Right renal pelvis (tissue), 4 donors: ENCODE results near the gene HIGD2B. TPM values are rescaled to one million over a fixed set of nuclear protein-coding genes. Genes with fewer than 3 reads are reported as not detected.
"Not testable (repeated sequence)": the region's sequence is repeated elsewhere in the genome, so short reads cannot be mapped to it uniquely, and the experiment has no call there.

ENCODE experiments used
- DNase-seq, 4 donors: peaks; one replicate each; pipeline ENCODE4 v3.0.0-alpha.2; 2013; ENCODE audit warnings: low read depth in 4 of 4, low spot score in 3 of 4, missing footprints in 1 of 4
- polyA plus RNA-seq, 4 donors: library from polyadenylated mRNA; unstranded; fragments of 120-200 nt; gene quantifications; one replicate each; pipeline ENCODE4 v1.2.1, GENCODE V29; 2013; ENCODE audit not compliant: insufficient read length in 4 of 4

HIGD2B gene
- polyA plus RNA-seq, 4 donors = not detected

- DNase-seq = no peak
Measured at GRCh38 chr15:72680931-72681330, 5.1 kb downstream of the HIGD2B start.

- no peak for DNase-seq
Measured at GRCh38 chr15:72676838-72677237, 9.1 kb downstream of the HIGD2B start.

GRCh38 chr15:72671525-72671924, 14.5 kb downstream of the HIGD2B start:
- no peak for DNase-seq

- DNase-seq = peak in 3 of 4 donors; percentile 41 to 60 (median 53)
Measured at GRCh38 chr15:72670656-72671352, 15.2 kb downstream of the HIGD2B start.

DNA sequence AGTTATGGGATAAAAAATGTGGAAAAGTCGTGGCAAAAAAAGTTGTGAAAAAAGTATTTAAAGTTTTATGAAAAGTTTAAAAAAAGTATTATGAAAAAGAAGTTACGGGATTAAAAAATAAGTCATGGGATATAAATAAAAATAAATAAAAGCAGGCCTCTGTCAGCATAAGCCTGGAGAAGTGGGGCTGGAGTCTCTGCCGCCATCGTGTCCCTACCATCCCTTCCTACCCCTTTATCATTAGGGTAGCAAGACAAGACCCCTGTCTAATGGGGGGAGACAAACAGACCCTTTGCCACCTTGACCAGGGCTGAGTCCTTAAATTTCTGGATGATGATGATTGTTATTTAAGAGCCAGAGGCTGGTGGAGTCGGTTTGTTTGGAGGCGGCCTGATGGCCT, 16.2 kb downstream of the HIGD2B start:
- DNase-seq = not testable (repeated sequence)

- not testable (repeated sequence) for DNase-seq
Measured at GRCh38 chr15:72665706-72666105, 20.3 kb downstream of the HIGD2B start.

DNA sequence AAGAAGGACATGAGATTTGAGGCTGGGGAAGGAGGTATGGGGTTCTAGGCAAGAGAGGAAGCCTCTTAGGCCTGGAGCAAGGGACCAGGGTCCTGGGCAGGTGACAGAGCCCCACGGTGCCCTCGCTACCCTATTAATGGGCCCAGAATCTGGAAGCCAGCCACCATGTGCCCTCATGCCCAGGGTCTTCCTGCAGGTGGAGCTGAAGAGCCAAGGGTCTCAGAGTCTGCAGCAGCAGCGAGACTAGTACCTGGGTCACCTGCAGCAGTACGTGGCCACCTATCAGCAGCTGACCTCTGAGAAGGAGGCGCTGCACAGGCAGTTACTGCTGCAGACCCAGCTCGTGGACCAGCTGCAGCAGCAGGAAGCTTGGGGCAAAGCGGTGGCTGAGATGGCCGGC, 22.1 kb downstream of the HIGD2B start:
- DNase-seq = not testable (repeated sequence)

DNA sequence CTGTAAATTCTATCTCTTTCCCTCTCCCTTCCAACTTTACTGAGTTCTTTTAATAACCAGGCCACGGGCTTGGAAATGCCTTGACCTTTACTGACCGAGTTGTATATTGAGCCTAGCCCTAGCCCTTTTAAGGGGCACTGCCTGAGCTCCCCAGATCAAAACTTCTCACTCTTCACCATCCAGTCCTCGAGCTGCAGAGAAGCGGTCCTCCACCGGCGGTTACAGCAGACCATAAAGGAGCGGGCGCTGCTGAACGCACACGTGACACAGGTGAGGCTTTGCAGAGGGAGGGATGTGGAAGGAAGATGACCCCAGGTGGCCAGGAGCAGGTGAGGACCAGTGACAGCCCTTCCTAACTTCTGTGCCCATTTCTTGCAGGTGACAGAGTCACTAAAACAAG, 24.9 kb downstream of the HIGD2B start:
- not testable (repeated sequence) for DNase-seq

- DNase-seq = not testable (repeated sequence)
Measured at GRCh38 chr15:72656014-72656413, 30.0 kb downstream of the HIGD2B start.

DNA sequence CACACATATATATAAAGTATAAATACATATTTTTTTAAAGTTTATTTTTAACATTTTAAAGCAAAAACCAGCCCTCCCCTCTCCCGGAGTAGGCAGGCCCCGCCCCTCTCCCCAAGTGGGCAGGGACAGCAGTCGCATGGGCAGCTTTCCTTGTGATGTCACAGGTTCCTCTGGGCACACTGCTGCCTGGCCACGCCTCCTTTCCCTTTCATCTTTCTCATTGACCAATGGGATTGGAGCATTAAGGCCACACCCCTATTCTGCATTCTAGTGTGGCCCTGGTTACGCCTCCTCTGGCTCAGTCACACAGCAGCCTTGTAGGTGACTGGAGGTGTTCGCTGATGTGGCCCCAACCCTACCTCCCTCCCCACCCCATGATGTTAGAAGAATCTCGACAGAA, 31.6 kb downstream of the HIGD2B start, which contains the start of gene GOLGA6B:
TSS of gene GOLGA6B (plus strand) at position 301 of the 400 bp plus-strand sequence. CDS start at position 342, 41 bp downstream.
- not testable (repeated sequence) for DNase-seq

GRCh38 chr15:72648631-72649253, 37.2 kb downstream of the HIGD2B start:
- DNase-seq = not testable (repeated sequence)

GRCh38 chr15:72642271-72642670, 43.7 kb downstream of the HIGD2B start:
- DNase-seq = not testable (repeated sequence)

- not testable (repeated sequence) for DNase-seq
Measured at GRCh38 chr15:72639759-72640483, 46.1 kb downstream of the HIGD2B start.

GRCh38 chr15:72636519-72637282, 49.3 kb downstream of the HIGD2B start:
- peak; percentile 23 to 42 (median 37) for DNase-seq

GRCh38 chr15:72629068-72629570, 56.9 kb downstream of the HIGD2B start:
- not testable (repeated sequence) for DNase-seq

DNA sequence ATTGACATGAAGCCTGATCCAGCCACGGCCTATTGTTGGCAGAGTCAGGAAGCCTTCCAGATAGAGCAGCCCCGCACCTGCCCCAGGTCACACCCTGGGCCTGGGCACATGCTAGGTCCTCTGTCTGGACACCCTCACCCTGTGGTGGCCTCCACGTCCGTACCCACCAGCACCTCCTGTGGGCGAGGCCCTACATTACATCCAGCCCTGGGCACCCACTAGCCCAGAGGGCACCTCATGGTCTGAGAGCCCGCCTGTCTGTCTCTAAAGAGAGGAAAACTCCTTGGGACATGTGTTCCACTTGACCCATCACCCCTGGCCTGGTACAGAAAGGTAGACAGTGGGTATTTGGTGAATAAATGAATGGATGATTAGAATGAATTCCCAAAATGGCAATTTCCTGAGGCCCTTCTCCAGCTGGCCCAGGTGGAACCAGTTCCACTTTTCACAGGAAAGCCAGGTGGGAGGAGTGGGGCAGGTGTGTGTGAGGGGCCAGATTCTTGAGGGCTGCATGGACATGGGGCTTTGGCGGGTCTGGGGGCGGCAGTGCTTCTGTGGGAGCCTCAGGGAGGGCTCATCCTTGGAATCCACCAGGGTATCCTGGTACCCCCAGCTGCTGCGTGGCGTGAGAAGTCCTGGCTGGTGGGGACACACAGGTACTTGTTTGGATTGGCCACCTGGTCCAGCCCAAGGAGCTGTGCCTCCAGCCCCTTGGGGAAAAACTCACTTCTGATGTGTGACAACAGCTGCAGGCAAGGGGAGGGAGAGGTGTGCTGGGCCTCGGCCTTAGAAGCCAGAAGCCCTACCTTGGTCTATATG, 57.5 kb downstream of the HIGD2B start:
- DNase-seq = not testable (repeated sequence)

DNA sequence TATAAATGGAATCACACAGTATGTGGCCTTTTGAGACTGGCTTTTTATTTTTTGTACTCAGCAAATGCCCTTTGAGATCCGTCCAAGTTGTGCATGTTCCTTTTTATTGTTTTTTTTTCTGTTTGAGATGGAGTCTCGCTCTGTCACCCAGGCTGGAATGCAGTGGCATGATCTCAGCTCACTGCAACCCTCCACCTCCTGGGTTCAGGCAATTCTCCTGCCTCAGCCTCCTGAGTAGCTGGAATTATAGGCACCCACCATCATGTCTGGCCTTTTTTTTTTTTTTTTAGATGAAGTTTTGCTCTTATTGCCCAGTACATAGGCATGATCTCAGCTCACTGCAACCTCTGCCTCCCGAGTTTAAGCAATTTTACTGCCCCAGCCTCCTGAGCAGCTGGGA, 59.8 kb downstream of the HIGD2B start:
- not testable (repeated sequence) for DNase-seq
